Retina (tissue), 1 donor: ENCODE data around the gene LRRC42.
"Not testable (repeated sequence)": the region's sequence is repeated elsewhere in the genome, so short reads cannot be mapped to it uniquely, and the experiment has no call there.

Experiments used
- DNase-seq: peaks from one replicate; pipeline ENCODE4 v3.0.0-alpha.2; 2016

The LRRC42 gene

GRCh38 chr1:53971718-53972117, 25.6 kb downstream of the LRRC42 start:
- DNase-seq: no peak

DNA sequence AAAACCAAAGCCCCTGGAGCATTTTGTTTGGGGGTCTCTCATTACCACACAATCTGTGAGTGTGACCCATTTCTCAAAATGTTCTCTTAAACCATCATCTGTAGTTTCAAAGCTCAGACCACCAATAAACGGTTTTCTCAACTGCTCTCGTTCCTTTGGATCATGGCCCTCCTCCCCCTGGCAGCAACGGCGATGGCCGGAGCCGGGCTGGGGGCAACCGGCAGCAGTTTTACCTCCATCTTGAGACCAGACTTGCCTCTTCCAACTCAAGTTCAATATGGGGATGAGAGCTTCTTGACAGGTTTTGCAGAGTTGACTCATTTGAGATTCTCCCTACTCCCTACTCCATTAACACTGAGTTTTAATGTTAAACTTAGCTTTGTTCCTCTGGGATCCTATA, 29.7 kb downstream of the LRRC42 start:
- no peak for DNase-seq

- peak; percentile 40 for DNase-seq
Measured at GRCh38 chr1:53979712-53980450, 33.7 kb downstream of the LRRC42 start.

- DNase-seq: no peak
Measured at GRCh38 chr1:53981220-53981619, 35.1 kb downstream of the LRRC42 start.

DNA sequence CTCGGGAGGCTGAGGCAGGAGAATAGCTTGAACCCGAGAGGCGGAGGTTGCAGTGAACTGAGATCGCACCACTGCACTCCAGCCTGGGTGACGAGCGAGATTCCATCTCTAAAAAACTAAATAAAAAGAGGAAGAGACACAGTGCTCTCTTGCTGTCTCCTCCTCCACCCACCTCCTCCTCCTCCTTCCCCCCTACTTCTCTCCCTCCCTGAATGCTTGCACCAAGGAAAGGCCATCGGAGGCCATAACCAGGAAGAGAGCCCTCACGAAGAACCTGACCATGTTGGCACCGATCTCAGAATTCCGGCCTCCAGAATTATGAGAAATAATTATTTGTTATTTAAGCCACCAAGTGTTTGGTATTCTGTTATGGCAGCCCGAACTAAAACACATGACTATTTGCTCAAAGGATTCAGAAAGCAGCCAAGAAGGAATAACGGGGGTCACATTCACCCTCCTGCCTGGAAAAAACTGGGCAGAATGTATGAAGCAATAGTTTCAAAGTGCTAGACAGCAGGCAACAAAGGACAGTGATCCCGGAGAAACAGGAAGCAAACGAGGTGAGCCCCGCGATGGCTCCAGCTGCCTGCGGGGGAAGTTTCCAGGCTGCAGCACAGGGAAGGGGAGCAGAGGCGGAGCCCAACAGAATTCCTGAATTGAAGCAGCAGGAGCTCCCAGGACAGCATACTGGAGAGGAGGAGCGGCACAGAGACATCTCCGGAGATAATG, 36.0 kb downstream of the LRRC42 start:
- DNase-seq: peak; percentile 62

DNA sequence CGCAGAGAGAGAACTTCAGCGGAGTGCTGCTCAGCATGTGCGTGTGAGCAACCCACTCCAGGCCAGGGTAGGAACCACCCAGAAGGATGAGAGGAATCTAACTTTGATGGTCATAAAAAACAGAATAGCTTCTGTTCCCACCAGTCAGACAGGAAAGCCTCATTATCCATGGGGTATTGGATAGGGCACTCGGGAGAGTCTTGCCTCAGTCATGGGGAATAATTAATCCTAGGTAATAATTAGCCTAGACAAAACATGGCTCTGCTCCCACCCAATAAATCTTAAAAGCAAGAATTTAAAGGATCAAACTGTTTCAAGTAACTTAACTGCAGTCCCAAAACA, 36.6 kb downstream of the LRRC42 start:
- no peak for DNase-seq

DNA sequence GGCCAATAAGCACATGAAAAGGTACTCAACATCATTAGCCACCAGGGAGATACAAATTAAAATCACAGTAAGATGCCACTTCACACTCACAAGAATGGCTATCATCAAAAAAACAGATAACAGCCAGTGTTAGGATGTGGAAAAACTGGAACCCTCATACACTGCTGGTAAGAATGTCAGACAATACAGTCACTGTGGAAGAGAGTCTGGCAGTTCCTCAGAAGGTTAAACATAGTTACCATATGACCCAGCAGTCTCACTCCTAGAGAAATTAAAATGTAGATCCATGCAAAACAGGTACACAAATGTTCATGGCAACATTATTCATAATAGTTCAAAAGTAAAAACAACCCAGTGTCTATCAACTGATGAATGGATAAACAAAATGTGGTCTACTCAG, 38.6 kb downstream of the LRRC42 start:
- no peak for DNase-seq

- no peak for DNase-seq
Measured at GRCh38 chr1:53986458-53986857, 40.3 kb downstream of the LRRC42 start.

DNA sequence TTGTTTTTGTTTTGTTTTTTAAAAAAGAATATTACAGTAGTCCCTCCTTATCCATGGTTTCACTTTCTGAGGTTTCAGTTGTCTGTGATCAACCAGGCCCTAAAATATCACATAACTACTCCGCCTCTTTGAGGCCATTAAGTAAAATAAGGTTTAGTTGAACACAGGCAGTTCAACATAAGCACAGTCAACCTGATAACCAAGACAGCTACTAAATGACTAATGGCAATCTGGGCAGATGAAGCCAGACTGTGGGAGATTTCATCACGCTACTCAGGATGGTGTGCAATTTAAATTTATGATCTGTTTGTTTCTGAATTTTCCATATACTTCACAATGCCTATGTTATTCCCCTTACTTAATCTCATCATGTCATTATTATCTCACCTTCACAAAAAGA, 41.7 kb downstream of the LRRC42 start:
- DNase-seq: no peak

DNA sequence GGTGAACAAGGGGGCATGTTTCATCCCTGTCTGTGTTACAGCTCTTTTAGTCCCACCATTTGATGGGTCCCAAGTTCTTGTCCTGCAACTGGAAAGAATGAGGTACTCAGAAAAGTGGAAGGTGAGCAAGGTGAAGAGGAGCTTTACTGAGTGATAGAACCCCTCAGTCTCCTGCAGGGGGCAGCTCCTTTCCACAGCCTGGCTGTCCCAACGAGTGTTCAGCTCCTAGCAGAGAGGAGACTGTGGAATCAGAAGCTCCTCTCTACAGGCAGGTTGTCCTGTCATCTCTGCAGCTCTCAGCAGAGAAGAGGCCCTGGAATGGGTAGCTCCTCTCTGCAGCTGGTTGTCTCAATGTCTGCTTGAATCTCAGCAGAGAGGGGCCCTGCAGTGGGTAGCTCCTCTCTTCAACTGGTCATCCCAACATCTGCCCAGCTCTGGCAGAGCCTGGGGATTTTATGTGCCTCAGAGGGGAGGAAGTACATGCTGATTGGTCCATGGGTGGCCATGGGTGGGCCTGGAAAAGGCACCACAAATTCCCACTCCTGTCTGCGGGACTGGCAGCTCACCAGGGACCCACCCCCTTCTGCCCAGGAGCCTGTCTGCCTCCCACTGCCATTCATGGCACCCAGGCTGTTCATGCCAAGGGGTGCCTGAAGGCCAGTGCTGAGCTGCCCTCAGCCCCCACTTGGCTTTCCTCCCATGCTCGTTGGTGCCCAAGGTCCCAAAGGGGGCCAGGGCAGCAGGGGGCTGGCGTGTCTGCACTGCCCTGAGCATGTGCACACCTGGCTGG, 46.1 kb downstream of the LRRC42 start:
- DNase-seq: no peak

GRCh38 chr1:53994516-53994915, 48.4 kb downstream of the LRRC42 start:
- DNase-seq: not testable (repeated sequence)

- no peak for DNase-seq
Measured at GRCh38 chr1:53995683-53996082, 49.5 kb downstream of the LRRC42 start.

DNA sequence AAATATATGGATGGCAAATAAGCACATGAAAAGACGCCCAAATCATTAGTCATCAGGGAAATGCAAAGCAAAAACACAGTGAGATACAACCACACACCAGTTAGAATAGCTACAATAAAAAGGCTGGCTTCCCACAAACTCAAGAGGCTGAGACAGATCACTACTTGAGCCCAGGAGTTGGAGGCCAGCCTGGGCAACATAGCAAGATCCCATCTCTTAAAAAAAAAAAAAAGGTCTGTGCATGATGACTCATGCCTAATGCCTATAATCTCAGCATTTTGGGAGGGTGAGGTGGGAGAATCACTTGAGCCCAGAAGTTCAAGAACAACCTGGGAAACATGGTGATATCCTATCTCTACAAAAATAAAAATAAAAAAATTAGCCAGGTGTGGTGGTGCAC, 52.1 kb downstream of the LRRC42 start:
- no peak for DNase-seq

DNA sequence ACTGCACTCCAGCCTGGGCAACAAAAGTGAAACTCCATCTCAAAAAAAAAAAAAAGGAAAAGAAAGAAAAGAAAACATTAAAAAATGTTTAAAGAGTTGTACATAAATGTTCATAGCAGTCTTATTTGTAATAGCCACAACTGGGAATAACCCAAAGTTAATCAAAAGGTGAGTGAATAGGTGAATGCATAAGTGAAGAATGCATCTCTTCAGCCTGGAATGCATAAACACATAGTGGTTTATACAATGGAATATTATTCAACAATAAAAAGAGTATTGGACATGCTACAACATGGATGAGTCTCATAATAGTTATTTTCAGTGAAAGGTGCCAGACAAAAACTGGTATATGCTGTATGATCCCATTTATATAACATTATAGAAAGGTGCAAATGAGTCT, 53.8 kb downstream of the LRRC42 start:
- no peak for DNase-seq

GRCh38 chr1:54001591-54001990, 55.4 kb downstream of the LRRC42 start:
- no peak for DNase-seq

- no peak for DNase-seq
Measured at GRCh38 chr1:54002544-54003248, 56.5 kb downstream of the LRRC42 start.

DNA sequence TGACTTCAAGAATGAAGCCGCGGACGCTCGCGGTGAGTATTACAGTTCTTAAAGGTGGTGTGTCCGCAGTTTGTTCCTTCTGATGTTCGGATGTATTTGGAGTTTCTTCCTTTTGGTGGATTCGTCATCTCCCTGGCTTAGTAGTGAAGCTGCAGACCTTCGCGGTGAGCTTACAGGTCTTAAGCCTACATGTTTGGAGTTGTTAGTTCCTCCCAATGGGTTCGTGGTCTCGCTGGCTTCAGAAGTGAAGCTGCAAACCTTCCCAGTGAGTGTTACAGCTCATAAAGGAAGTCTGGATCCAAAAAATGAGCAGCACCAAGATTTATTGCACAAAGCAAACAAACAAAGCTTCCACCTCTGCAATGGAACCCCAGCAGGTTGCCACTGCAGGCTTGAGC, 57.1 kb downstream of the LRRC42 start:
- DNase-seq: no peak

DNA sequence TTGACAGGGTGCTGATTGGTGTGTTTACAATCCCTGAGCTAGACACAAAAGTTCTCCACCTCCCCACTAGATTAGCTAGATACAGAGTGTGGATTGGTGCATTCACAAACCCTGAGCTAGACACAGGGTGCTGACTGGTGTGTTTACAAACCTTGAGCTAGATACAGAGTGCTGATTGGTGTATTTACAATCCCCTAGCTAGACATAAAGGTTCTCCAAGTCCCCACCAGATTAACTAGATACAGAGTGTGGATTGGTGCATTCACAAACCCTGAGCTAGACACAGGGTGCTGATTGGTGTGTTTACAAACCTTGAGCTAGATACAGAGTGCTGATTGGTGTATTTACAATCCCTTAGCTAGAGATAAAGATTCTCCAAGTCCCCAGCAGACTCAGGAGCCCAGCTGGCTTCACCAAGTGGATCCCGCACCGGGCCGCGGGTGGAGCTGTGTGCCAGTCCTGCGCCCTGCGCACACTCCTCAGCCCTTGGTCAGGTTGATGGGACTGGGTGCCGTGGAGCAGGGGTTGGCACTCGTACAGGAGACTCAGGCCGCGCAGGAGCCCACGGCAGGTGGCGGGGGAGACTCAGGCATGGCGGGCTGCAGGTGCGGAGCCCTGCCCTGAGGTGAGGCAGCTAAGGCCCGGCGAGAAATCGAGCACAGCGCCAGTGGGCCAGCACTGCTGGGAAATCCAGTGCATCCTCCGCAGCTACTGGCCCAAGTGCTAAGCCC, 57.8 kb downstream of the LRRC42 start:
- DNase-seq: not testable (repeated sequence)

DNA sequence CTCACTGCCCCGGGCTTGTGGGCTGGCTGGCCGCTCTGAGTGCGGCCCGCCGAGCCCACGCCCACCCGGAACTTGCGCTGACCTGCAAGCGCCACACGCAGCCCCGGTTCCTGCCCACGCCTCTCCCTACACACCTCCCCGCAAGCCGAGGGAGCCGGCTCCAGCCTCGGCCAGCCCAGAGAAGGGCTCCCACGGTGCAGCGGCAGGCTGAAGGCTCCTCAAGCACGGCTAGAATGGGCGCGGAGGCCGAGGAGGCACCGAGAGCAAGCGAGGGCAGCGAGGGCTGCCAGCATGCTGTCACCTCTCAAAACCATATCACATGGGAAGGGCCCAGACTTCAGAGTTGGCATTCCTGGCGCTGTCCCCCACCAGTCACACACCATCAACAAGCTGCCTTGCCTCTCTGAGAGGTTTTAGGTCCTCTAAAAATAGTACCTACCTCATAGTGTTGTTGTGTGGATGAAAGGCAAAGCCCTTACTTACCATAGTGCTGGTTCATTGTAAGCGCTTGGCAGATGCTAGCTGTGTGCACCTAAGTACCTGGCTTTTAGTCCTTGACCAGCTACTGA, 58.4 kb downstream of the LRRC42 start:
- DNase-seq: no peak

- DNase-seq: no peak
Measured at GRCh38 chr1:54006508-54006907, 60.4 kb downstream of the LRRC42 start.

DNA sequence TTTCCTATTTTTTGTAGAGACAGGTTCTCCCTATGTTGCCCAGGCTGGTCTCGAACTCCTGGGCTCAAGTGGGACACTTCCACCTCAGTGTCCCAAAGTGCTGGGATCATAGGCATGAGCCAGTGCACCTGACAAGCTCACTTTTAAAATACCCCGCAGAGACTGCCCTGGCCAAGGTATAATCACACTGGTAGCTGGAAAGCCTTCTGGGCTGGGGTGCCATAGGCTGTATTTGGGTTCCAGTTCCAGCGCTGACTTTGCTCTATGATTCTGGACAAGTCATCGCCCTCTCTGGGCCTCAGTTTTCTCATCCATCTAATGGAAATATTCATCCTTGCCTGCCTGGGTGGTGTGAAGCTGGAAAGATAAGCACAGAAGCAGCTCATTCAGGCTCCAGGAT, 61.5 kb downstream of the LRRC42 start:
- DNase-seq: no peak

DNA sequence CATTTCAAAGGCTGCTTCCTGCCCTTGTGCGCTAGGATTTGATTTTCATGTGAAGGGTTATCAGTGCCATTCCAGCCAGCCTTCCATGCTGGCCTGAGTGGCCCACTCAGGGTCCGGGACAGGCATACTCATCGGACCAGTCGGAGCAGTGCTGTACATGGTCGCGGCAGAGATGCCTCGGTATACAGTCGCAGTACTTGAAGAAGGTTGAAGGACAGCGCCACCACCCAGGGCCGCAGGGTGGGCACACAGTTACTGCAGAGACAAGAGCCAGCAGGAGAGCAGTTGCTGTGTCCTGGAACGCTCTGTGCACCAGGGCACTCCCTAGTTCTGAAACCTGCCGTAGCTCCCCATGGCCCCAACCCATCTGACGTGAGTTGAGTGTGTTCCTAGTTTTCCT, 62.7 kb downstream of the LRRC42 start:
- DNase-seq: no peak
